Measurements from ENCODE around the gene ELK3.
A peak's percentile ranks its signal among the peaks of the same experiment; 100 is the strongest.

Gene ELK3

GRCh38 chr12:96260644-96261043 is 66.5 kb downstream of the ELK3 start:
- DNase-seq (ENCODE audit: low read depth) = no peak
- H3K4me3 ChIP-seq (ENCODE audit: low read depth, low read length) = no peak overlapping the region
- TF ChIP-seq, protein P1, sequence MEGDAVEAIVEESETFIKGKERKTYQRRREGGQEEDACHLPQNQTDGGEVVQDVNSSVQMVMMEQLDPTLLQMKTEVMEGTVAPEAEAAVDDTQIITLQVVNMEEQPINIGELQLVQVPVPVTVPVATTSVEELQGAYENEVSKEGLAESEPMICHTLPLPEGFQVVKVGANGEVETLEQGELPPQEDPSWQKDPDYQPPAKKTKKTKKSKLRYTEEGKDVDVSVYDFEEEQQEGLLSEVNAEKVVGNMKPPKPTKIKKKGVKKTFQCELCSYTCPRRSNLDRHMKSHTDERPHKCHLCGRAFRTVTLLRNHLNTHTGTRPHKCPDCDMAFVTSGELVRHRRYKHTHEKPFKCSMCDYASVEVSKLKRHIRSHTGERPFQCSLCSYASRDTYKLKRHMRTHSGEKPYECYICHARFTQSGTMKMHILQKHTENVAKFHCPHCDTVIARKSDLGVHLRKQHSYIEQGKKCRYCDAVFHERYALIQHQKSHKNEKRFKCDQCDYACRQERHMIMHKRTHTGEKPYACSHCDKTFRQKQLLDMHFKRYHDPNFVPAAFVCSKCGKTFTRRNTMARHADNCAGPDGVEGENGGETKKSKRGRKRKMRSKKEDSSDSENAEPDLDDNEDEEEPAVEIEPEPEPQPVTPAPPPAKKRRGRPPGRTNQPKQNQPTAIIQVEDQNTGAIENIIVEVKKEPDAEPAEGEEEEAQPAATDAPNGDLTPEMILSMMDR (conservative IDR thresholded peaks at IDR 0.05; ENCODE audit: low read depth, low read length) = no peak

- TF ChIP-seq, protein P1 (conservative IDR thresholded peaks at IDR 0.05; ENCODE audit: low read depth, low read length) = no peak
- no peak for DNase-seq (ENCODE audit: low read depth)
- H3K4me3 ChIP-seq (ENCODE audit: low read depth, low read length) = no peak overlapping the region
These were observed 67.4 kb downstream of the ELK3 start for GRCh38 chr12:96261557-96261956.

GRCh38 chr12:96263449-96263902 is 69.3 kb downstream of the ELK3 start:
- TF ChIP-seq, protein P1 (conservative IDR thresholded peaks at IDR 0.05; ENCODE audit: low read depth, low read length) = no peak
- DNase-seq (ENCODE audit: low read depth) = peak; percentile 52

GRCh38 chr12:96265400-96265799 is 71.2 kb downstream of the ELK3 start:
- no peak for DNase-seq (ENCODE audit: low read depth)
- no peak overlapping the region for H3K4me3 ChIP-seq (ENCODE audit: low read depth, low read length)

More at GRCh38 chr12:96263449-96263902, 69.3 kb downstream of the ELK3 start:
- no peak overlapping the region for H3K4me3 ChIP-seq (ENCODE audit: low read depth, low read length)

DNA sequence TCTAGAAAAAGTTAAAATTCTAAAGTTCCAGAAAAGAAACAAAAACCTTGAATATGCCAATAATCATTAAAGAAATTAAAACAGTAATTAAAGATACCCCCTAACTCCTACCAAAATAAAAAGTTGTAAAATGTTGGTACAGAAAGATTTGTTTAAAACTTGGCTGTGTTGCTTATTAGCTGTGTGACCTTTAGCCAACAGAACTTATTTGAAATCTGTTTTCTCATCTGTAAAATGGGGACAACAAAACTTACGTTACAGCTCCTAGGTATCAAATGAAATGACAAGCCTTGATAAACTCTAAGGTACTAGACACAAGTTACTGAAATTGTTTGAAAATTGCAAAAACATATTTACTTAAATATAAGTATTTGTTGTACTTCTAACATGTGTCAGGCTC is 71.7 kb downstream of the ELK3 start:
- TF ChIP-seq, protein P1 (conservative IDR thresholded peaks at IDR 0.05; ENCODE audit: low read depth, low read length) = no peak
- no peak overlapping the region for H3K4me3 ChIP-seq (ENCODE audit: low read depth, low read length)
- DNase-seq (ENCODE audit: low read depth) = no peak

More at GRCh38 chr12:96265400-96265799, 71.2 kb downstream of the ELK3 start:
- TF ChIP-seq, protein P1 (conservative IDR thresholded peaks at IDR 0.05; ENCODE audit: low read depth, low read length) = no peak

DNA sequence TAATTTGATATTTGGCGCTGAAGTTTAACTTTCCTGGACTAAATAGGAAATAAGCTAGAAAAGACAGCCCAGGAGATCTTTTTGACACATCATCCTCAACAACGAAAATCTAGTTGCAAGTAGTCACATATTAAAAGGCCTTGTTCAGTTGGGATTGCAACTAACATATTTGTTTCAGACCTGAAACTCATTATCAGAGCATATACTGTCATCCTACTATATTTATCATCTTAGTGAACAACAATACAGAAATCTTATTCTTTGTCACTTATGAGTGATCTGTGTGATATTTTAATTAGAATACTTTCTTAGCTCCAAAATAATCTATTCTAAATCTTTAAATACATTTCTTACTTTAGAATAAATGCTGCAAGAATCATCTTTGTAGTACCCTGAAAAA is 72.1 kb downstream of the ELK3 start:
- H3K4me3 ChIP-seq (ENCODE audit: low read depth, low read length) = no peak overlapping the region
- TF ChIP-seq, protein P1 (conservative IDR thresholded peaks at IDR 0.05; ENCODE audit: low read depth, low read length) = no peak
- no peak for DNase-seq (ENCODE audit: low read depth)

DNA sequence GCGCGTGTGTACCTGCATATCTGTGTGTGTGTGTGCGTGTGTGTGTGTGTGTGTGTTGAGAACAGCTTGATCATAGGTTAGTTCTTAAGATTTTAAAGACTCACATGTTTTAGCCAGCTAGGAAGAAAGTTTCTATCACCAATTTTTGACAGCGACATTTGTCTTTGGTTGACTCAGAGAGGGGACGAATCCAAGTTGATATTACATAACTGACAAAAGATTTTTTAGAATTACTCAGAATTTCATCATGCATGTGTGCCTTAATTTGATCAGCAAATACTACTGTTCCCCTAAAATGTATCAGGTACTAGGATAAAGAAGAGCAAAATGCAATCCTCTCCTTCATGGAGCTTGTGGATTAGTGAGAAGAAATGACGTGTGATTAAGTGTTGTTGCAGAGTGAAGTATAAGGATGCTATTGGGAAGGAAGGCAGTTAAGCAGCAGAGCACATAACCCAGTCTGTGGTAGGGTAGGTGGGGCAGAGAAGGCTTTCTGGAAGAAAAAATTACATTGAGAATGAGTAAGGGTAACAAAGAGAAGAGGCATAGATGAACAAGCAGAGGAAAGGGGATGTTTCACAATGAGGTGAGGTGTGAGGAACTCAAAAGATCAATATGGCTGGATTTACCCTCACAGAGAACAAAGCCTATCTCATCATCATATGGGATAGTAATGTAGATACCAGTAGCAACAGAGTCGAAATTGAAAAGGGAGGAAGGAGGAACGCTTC is 77.5 kb downstream of the ELK3 start:
- no peak overlapping the region for H3K4me3 ChIP-seq (ENCODE audit: low read depth, low read length)
- TF ChIP-seq, protein P1 (conservative IDR thresholded peaks at IDR 0.05; ENCODE audit: low read depth, low read length) = no peak
- no peak for DNase-seq (ENCODE audit: low read depth)
